AG04449 (cell line): ENCODE results near the gene HSD3B7.

ENCODE experiments used
- CTCF ChIA-PET: fragments of 350-600 bp; formaldehyde crosslinking; extraction: SDS; loops from one replicate; lab custom pipeline; 2021; ENCODE audit warnings: antibody characterized with exemption; lab: Yijun Ruan, JAX
- POLR2A ChIA-PET: fragments of 400-600, 350-600 bp; formaldehyde crosslinking; extraction: SDS; loops from one replicate; lab custom pipeline; 2020; ENCODE audit warnings: antibody characterized with exemption, inconsistent platforms; lab: Yijun Ruan, JAX
- DNase-seq: peaks from one replicate; pipeline ENCODE4 v3.0.0-alpha.2; 2010; ENCODE audit warnings: low read depth, low spot score
- H3K4me3 ChIP-seq: 2 replicates; pipeline ENCODE4 v1.5.1; 2011; ENCODE audit warnings: low read depth, mild to moderate bottlenecking, control low read depth, low read length
- TF ChIP-seq, protein P1 (sequence below): IDR thresholded peaks from one replicate; pipeline ENCODE4 v1.5.1; 2011; ENCODE audit warnings: mild to moderate bottlenecking, moderate library complexity, low read length, control low read depth, inconsistent platforms; ENCODE audit not compliant: insufficient read depth; ENCODE audit errors: missing control alignments

HSD3B7 gene

DNA sequence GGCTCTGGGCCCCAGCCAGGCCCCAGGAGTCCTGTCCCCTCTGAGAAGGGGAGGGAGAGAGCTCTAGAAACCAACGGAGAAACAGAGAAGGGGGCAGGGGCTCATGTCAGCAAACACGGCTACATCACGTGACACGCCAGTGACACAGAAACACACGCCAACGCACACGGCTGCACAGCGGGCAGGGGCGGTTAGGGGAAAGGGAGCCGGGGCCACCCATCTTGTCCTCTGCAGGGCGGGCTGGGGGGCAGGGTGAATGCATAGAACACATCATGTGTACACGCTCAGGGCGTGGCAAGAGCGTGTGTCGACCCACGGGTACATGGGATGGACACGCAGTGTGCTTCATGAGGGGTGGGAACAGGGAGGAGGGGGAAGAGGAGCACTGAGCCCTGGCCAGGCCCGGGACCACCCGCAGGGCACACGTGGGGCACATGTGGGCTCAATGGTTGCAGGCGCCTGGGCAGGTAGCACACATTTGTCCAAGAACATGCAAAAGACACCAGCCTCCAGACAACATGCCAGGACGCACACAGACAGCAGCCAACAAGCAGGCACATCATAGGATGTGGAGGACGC is 4.6 kb downstream of the HSD3B7 start:
- POLR2A ChIA-PET = no interaction called here
- TF ChIP-seq, protein P1, sequence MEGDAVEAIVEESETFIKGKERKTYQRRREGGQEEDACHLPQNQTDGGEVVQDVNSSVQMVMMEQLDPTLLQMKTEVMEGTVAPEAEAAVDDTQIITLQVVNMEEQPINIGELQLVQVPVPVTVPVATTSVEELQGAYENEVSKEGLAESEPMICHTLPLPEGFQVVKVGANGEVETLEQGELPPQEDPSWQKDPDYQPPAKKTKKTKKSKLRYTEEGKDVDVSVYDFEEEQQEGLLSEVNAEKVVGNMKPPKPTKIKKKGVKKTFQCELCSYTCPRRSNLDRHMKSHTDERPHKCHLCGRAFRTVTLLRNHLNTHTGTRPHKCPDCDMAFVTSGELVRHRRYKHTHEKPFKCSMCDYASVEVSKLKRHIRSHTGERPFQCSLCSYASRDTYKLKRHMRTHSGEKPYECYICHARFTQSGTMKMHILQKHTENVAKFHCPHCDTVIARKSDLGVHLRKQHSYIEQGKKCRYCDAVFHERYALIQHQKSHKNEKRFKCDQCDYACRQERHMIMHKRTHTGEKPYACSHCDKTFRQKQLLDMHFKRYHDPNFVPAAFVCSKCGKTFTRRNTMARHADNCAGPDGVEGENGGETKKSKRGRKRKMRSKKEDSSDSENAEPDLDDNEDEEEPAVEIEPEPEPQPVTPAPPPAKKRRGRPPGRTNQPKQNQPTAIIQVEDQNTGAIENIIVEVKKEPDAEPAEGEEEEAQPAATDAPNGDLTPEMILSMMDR = no peak
- CTCF ChIA-PET = no interaction called here
- H3K4me3 ChIP-seq = no peak overlapping the region
- no peak for DNase-seq

DNA sequence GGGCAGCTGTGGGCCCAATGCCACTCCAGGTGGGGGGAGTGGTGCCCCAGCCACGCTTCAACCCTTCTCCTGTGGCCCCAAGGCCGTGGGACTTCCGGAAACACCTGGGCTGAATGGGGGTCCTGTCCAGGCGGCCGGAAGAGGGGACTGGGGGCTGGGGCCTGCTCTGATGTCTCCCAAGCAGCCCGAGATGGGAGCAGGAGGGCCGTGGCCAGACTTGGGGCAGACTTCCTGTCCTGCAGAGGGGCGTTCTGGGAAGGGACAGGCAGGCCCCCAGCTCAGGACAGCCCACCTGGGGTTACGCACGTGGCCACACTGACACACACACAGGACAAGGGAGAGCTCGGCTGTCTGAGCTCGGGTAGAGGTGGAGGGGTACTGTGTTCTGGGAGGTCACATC is 5.1 kb downstream of the HSD3B7 start:
- POLR2A ChIA-PET = no interaction called here
- no peak overlapping the region for H3K4me3 ChIP-seq
- no peak for DNase-seq
- CTCF ChIA-PET = no interaction called here
- TF ChIP-seq, protein P1 = no peak

DNA sequence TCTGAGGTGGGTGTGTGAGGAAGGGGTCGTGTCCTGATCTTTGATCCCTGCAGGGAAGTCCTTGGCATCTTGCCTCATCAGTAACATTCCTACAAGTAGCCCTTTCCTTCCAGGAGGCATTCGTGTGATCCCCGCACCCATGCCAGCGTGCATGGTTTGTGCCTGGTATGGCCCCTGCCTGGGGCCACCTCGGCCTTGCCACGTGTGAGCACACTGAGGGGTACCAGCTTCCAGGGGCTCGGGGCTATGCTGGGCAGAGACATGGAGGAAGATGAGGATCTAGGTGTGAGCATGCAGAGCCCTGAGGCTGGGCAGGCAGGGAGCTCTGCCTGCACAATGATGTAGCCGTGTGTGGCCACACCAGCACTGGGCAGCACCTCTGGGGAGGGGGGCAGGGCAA is 6.0 kb downstream of the HSD3B7 start:
- ChIA-PET CTCF (interaction anchor here (1.7 kb wide), 1 partner anchor 151 kb away, joined by 5 read pairs; no protein-coding TSS in a partner anchor), POLR2A (no interaction called here)
- TF ChIP-seq, protein P1 = no peak
- no peak overlapping the region for H3K4me3 ChIP-seq
- DNase-seq = no peak

DNA sequence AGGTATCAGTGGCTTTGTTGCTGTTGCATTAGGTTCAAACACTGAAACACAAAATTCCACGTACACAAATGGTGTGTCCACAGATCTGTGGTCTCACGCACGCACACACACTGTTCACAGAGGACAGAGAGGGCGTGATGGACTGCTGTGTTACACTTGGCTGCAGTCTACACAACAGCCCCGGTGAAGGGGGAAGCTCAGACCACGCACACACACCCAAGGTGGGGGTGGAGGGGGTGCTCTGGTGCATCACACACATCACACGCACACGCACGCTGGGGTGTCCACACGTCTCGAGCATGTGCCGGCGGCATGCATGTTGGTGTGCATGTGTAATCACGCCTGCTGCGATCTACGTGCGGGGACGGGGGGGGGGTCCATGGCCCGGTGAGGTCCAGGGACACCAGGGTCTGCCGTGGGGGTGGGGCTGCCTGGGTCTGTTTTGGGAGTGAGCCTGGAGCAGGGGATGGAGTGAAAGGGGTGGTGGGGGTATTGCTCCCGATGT is 7.3 kb downstream of the HSD3B7 start:
- H3K4me3 ChIP-seq = no peak overlapping the region
- CTCF ChIA-PET = interaction anchor here (1.0 to 5.6 kb wide), 3 partner anchors 8 to 150 kb away, joined by 3 to 49 read pairs (median 5); partner anchors contain the start of gene HSD3B7
- POLR2A ChIA-PET = no interaction called here
- DNase-seq = no peak
- TF ChIP-seq, protein P1 = no peak

DNA sequence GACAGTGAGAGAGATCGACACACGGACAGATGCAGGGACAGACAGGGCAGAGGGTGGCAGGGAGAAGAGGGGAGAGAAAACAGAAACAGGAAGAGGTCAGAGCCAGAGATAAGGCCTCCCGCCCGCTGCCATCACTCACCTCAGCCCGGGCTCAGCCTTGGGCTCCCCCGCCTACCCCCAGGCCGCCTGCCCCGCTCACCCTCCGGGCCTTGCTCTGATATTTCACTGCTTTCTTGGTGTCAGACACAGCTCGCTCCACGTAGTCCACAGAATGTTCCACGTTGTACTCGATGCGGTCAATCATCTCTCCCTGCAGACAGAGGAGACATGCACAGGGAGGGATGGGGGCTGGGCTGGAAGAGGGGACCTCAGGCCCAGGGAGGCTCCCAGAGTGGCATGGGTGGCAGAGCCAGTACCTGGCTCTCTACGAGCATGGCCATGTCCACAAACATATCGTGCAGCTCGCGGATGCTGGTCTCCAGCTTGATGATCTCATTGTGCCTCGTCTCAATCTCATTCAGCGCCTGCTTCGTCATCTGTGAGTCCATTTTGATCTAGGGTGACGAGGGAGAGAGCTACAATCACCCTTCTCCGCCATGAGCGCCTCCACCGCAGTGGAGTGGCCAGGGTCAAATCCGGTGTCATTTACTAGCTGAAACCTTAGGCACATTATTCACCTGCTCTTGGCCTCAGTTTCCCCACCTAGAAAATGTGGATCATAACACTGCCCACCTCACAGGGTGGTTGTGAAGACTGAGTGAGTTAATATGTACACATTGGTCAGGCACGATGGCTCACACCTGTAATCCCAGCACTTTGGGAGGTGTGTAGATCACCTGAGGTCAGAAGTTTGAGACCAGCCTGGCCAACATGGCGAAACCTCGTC is 8.2 kb downstream of the HSD3B7 start:
- no peak overlapping the region for H3K4me3 ChIP-seq
- TF ChIP-seq, protein P1 = no peak
- ChIA-PET POLR2A (interaction anchor here (1.6 to 1.8 kb wide), 2 partner anchors 8 to 80 kb away, joined by 5 read pairs; partner anchors contain the start of genes HSD3B7 and ZNF668), CTCF (interaction anchor here (0.9 to 5.6 kb wide), 6 partner anchors 9 to 875 kb away, joined by 3 to 49 read pairs (median 4); partner anchors contain the start of gene HSD3B7)
- DNase-seq = no peak

DNA sequence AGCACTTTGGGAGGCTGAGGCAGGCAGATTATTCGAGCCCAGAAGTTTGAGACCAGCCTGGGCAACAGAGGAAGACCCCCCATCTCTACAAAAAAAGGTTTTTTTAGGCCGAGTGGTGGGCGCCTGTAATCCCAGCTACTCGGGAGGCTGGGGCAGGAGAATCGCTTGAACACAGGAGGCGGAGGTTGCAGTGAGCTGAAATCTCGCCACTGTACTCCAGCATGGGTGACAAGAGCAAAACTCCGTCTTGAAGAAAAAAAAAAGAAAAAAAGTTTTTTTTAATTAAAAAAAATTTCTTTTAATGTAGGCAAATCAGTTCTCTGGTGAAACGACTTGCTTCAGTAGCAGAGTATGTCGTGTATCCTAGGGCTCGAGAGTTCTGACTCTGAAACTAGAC is 10.9 kb downstream of the HSD3B7 start:
- CTCF ChIA-PET = interaction anchor here (1.2 to 5.6 kb wide), 3 partner anchors 12 to 113 kb away, joined by 3 to 49 read pairs (median 5); partner anchors contain the start of gene HSD3B7
- no peak for DNase-seq
- TF ChIP-seq, protein P1 = no peak
- H3K4me3 ChIP-seq = no peak overlapping the region
- POLR2A ChIA-PET = no interaction called here
